ENCODE measurements around the gene PSMC1.

DNA sequence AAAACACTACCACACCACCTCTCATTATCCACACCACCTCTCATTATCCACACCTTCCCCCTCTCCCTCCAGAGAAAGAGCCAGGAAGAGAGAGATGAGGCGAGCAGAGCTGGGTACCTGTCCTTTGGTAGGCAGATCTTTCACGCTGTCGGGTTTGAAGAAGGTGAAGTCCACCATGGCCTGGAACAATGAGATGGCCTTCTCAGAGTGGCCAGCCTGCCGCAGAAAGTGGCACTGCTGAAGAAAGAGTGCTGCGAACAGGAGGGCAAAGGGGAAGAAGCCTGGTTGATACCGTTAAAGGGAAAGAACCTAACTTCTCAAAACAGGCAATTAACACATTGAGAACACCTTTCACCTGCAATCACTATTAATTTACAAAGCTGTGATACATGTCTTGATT, 44.8 kb downstream of the PSMC1 start:
- TF ChIP-seq, protein P1, sequence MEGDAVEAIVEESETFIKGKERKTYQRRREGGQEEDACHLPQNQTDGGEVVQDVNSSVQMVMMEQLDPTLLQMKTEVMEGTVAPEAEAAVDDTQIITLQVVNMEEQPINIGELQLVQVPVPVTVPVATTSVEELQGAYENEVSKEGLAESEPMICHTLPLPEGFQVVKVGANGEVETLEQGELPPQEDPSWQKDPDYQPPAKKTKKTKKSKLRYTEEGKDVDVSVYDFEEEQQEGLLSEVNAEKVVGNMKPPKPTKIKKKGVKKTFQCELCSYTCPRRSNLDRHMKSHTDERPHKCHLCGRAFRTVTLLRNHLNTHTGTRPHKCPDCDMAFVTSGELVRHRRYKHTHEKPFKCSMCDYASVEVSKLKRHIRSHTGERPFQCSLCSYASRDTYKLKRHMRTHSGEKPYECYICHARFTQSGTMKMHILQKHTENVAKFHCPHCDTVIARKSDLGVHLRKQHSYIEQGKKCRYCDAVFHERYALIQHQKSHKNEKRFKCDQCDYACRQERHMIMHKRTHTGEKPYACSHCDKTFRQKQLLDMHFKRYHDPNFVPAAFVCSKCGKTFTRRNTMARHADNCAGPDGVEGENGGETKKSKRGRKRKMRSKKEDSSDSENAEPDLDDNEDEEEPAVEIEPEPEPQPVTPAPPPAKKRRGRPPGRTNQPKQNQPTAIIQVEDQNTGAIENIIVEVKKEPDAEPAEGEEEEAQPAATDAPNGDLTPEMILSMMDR (IDR thresholded peaks at IDR 0.05; ENCODE audit: insufficient read depth, low read length), result no peak
- TF ChIP-seq POLR2AphosphoS5 (IDR thresholded peaks at IDR 0.05; ENCODE audit: low read depth) (no peak), GABPA (IDR thresholded peaks at IDR 0.05; ENCODE audit: low read depth) (no peak)
- TF ChIP-seq, protein P2, sequence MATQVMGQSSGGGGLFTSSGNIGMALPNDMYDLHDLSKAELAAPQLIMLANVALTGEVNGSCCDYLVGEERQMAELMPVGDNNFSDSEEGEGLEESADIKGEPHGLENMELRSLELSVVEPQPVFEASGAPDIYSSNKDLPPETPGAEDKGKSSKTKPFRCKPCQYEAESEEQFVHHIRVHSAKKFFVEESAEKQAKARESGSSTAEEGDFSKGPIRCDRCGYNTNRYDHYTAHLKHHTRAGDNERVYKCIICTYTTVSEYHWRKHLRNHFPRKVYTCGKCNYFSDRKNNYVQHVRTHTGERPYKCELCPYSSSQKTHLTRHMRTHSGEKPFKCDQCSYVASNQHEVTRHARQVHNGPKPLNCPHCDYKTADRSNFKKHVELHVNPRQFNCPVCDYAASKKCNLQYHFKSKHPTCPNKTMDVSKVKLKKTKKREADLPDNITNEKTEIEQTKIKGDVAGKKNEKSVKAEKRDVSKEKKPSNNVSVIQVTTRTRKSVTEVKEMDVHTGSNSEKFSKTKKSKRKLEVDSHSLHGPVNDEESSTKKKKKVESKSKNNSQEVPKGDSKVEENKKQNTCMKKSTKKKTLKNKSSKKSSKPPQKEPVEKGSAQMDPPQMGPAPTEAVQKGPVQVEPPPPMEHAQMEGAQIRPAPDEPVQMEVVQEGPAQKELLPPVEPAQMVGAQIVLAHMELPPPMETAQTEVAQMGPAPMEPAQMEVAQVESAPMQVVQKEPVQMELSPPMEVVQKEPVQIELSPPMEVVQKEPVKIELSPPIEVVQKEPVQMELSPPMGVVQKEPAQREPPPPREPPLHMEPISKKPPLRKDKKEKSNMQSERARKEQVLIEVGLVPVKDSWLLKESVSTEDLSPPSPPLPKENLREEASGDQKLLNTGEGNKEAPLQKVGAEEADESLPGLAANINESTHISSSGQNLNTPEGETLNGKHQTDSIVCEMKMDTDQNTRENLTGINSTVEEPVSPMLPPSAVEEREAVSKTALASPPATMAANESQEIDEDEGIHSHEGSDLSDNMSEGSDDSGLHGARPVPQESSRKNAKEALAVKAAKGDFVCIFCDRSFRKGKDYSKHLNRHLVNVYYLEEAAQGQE (IDR thresholded peaks at IDR 0.05; ENCODE audit: insufficient replicate concordance, low read depth), result no peak
